GM12891 (cell line): Measurements from ENCODE around the gene KAZN.

Experiments
- PAX5 ChIP-seq: IDR thresholded peaks from 2 replicates; pipeline ENCODE4 v1.6.1; 2011; ENCODE audit warnings: low read length, moderate library complexity, mild to moderate bottlenecking; ENCODE audit not compliant: insufficient read depth, severe bottlenecking
- POLR2A ChIP-seq: IDR thresholded peaks from 2 replicates; pipeline ENCODE4 v1.6.1; 2011; ENCODE audit warnings: low read depth, low read length, control low read depth
- POLR2AphosphoS5 ChIP-seq: IDR thresholded peaks from 2 replicates; pipeline ENCODE4 v1.6.1; 2011; ENCODE audit warnings: low read depth, low read length, control low read depth
- POU2F2 ChIP-seq: IDR thresholded peaks from 2 replicates; pipeline ENCODE4 v1.6.1; 2011; ENCODE audit warnings: low read depth, mild to moderate bottlenecking, control low read depth, low read length, moderate library complexity
- SPI1 ChIP-seq: IDR thresholded peaks from 2 replicates; pipeline ENCODE4 v1.6.1; 2011; ENCODE audit warnings: low read depth, low read length, control low read depth
- TAF1 ChIP-seq: IDR thresholded peaks from 2 replicates; pipeline ENCODE4 v1.6.1; 2011; ENCODE audit warnings: low read depth, low read length, control low read depth

GRCh38 chr1:14681182-14681581, 82.7 kb downstream of the KAZN start:
- TF ChIP-seq POLR2AphosphoS5: no peak
- TF ChIP-seq POLR2A: no peak
- no peak for TF ChIP-seq TAF1
- no peak for TF ChIP-seq POU2F2
- TF ChIP-seq SPI1: no peak
- TF ChIP-seq PAX5: no peak
